SK-N-SH (cell line): ENCODE results near the gene PTPRG. TPM values are rescaled to one million over a fixed set of nuclear protein-coding genes. Genes with fewer than 3 reads are reported as not detected.

ENCODE experiments used
- CTCF ChIA-PET: fragments of 300-600, 350-600 bp; formaldehyde crosslinking; extraction: SDS; loops from one replicate; lab custom pipeline; 2021; lab: Yijun Ruan, JAX
- POLR2A ChIA-PET: fragments of 350-600 bp; sonication (Branson Sonifier 250); formaldehyde crosslinking; extraction: SDS; loops from one replicate; lab custom pipeline; 2020; ENCODE audit warnings: antibody characterized with exemption, inconsistent platforms; lab: Yijun Ruan, JAX
- DNase-seq: peaks from one replicate; pipeline ENCODE4 v3.0.0; 2012
- H2AFZ ChIP-seq: fragments of 200-600 bp; sonication (generic); 2 replicates; pipeline ENCODE4 v1.8.1; 2016; ENCODE audit warnings: antibody characterized with exemption, mild to moderate bottlenecking, low read depth
- H3F3A ChIP-seq: fragments of 200-600 bp; sonication (generic); replicated peaks from 2 replicates; pipeline ENCODE3; 2016; ENCODE audit warnings: antibody characterized with exemption, mild to moderate bottlenecking; ENCODE audit not compliant: insufficient read depth
- H3K27ac ChIP-seq, 2 experiments: fragments of 200-500 bp in 1 of 2; fragments of 200-600 bp in 1 of 2; sonication (Bioruptor generic) in 1 of 2; sonication (generic), shearing (Covaris generic) in 1 of 2; 2 replicates each; pipeline versions ENCODE4 v1.5.1 to v1.6.1; 2014 to 2016; ENCODE audit warnings: low read depth in 2 of 2, inconsistent platforms in 1 of 2, low read length in 1 of 2, mild to moderate bottlenecking in 1 of 2, mixed read lengths in 1 of 2
- H3K27me3 ChIP-seq: fragments of 200-600 bp; sonication (generic), shearing (Covaris generic); 2 replicates; pipeline ENCODE4 v1.6.1; 2016; ENCODE audit warnings: mixed run types; ENCODE audit not compliant: insufficient read depth
- H3K36me3 ChIP-seq, 2 experiments: fragments of 200-500 bp in 1 of 2; fragments of 200-600 bp in 1 of 2; sonication (Bioruptor generic) in 1 of 2; sonication (generic) in 1 of 2; replicated peaks in 1 of 2; 2 replicates each; pipeline versions ENCODE3 to v1.5.1; 2014 to 2016; ENCODE audit warnings: low read length in 1 of 2, mild to moderate bottlenecking in 1 of 2; ENCODE audit not compliant: insufficient read depth in 2 of 2, control insufficient read depth in 1 of 2
- H3K4me1 ChIP-seq, 2 experiments: fragments of 200-500 bp in 1 of 2; fragments of 200-600 bp in 1 of 2; sonication (Bioruptor generic) in 1 of 2; sonication (generic), shearing (Covaris generic) in 1 of 2; 2 replicates each; pipeline versions ENCODE4 v1.5.1 to v1.6.1; 2014 to 2016; ENCODE audit warnings: low read depth in 1 of 2, low read length in 1 of 2, mixed run types in 1 of 2; ENCODE audit not compliant: insufficient read depth in 2 of 2, control insufficient read depth in 1 of 2
- H3K4me2 ChIP-seq: fragments of 200-600 bp; sonication (generic), shearing (Covaris generic); 2 replicates; pipeline ENCODE4 v1.6.1; 2017; ENCODE audit warnings: mixed run types
- H3K4me3 ChIP-seq, 2 experiments: fragments of 200-500 bp in 1 of 2; fragments of 200-600 bp in 1 of 2; sonication (Bioruptor generic) in 1 of 2; sonication (generic), shearing (Covaris generic) in 1 of 2; 2 replicates each; pipeline versions ENCODE4 v1.5.1 to v1.8.1; 2014 to 2016; ENCODE audit warnings: low read depth in 2 of 2, inconsistent platforms in 1 of 2, low read length in 1 of 2, mild to moderate bottlenecking in 1 of 2, mixed read lengths in 1 of 2, moderate library complexity in 1 of 2
- H3K79me2 ChIP-seq: fragments of 200-600 bp; sonication (generic); 2 replicates; pipeline ENCODE4 v1.8.1; 2017; ENCODE audit warnings: mild to moderate bottlenecking; ENCODE audit not compliant: insufficient read depth
- H3K9ac ChIP-seq: fragments of 200-600 bp; sonication (generic); 2 replicates; pipeline ENCODE4 v1.6.1; 2017; ENCODE audit warnings: mixed run types
- H3K9me2 ChIP-seq: fragments of 200-600 bp; sonication (generic); 2 replicates; pipeline ENCODE4 v1.6.1; 2017; ENCODE audit warnings: mixed run types
- H3K9me3 ChIP-seq: fragments of 200-600 bp; sonication (generic); 2 replicates; pipeline ENCODE4 v1.6.1; 2017; ENCODE audit warnings: mixed run types, mild to moderate bottlenecking, moderate library complexity
- H4K20me1 ChIP-seq: fragments of 200-600 bp; sonication (generic); 2 replicates; pipeline ENCODE4 v1.6.1; 2017; ENCODE audit warnings: mild to moderate bottlenecking, mixed run types; ENCODE audit not compliant: insufficient read depth
- MEF2A ChIP-seq: IDR thresholded peaks from 2 replicates; pipeline ENCODE4 v1.4.0; 2012; ENCODE audit warnings: low read depth, borderline replicate concordance
- RCOR1 ChIP-seq: fragments of 150-350 bp; IDR thresholded peaks from 2 replicates; pipeline ENCODE4 v1.6.1; 2017; ENCODE audit warnings: antibody characterized with exemption, low read length
- REST ChIP-seq: IDR thresholded peaks from 2 replicates; pipeline ENCODE4 v1.6.1; 2012; ENCODE audit warnings: mild to moderate bottlenecking, low read depth, low read length, moderate library complexity
- USF1 ChIP-seq: IDR thresholded peaks from 2 replicates; pipeline ENCODE4 v1.4.0; 2012; ENCODE audit warnings: low read depth, borderline replicate concordance
- WGBS: methylation state at CpG from one replicate; pipeline ENCODE4 v1.1.6; 2017; ENCODE audit warnings: low lambda C conversion rate; 5-methylcytosine and 5-hydroxymethylcytosine counted together
- polyA plus RNA-seq, 3 experiments: library from polyadenylated mRNA; depleted of rRNA; stranded (reverse); fragments of >200 nt; gene quantifications; 2 replicates each; pipeline ENCODE4 v1.2.3, GENCODE V29; 2012
- TF ChIP-seq, protein P1 (sequence below): IDR thresholded peaks from 2 replicates; pipeline ENCODE4 v1.4.0; 2012; ENCODE audit warnings: low read depth
- TF ChIP-seq, protein P2 (sequence below): IDR thresholded peaks from 2 replicates; pipeline ENCODE4 v1.4.0; 2012; ENCODE audit warnings: low read depth, borderline replicate concordance

The PTPRG gene
- polyA plus RNA-seq, 1 of the 3 experiments (the other 2 are of a cell fraction): 14.1 TPM

GRCh38 chr3:61648481-61648880 lies 87.1 kb downstream of the PTPRG start (continued):
- TF ChIP-seq, protein P1, sequence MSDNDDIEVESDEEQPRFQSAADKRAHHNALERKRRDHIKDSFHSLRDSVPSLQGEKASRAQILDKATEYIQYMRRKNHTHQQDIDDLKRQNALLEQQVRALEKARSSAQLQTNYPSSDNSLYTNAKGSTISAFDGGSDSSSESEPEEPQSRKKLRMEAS: no peak
- TF ChIP-seq, protein P2, sequence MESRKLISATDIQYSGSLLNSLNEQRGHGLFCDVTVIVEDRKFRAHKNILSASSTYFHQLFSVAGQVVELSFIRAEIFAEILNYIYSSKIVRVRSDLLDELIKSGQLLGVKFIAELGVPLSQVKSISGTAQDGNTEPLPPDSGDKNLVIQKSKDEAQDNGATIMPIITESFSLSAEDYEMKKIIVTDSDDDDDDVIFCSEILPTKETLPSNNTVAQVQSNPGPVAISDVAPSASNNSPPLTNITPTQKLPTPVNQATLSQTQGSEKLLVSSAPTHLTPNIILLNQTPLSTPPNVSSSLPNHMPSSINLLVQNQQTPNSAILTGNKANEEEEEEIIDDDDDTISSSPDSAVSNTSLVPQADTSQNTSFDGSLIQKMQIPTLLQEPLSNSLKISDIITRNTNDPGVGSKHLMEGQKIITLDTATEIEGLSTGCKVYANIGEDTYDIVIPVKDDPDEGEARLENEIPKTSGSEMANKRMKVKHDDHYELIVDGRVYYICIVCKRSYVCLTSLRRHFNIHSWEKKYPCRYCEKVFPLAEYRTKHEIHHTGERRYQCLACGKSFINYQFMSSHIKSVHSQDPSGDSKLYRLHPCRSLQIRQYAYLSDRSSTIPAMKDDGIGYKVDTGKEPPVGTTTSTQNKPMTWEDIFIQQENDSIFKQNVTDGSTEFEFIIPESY: no peak
- TF ChIP-seq, all 33 proteins: peak for 0

DNA sequence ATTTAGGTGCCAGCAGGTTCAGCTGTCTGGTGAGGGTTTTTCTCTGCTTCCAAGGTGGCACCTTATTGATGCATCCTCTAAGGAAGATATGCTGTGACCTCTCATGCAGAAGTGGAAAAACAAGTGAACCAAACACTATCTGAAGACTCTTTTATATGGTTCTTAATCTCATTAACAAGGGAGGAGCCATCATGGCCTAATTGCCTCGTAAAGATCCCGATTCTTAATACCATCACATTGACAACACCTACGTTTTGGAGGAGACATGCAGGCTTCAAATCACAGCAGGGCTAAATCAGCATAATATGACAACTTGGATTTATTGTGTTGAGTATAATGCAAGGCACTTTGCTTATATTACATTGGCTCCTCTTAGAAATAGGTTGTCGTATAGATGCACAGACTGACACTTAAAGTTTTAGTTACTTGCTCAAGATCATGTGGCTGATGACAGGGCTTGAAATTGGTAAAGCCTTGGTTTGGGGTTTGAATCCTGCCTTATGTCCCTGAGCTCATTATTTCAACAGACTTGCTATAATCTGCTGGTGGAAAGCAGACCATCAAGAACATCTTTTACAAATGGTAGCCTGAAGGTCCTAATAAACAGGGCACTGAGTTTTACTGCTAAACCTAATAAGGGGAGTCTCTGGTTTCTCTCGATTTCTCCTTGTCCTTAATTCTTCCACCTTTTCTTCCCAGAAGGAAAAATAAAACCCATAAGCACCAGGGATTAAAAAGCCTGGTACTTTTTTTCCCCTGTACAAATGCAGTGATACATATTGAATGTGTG lies 88.2 kb downstream of the PTPRG start:
- POLR2A ChIA-PET: no interaction called here
- Histone ChIP-seq H3K9me2 (no peaks in the 10 kb centered on the region), H3K36me3 (peaks cover 0 to 5% of the 10 kb centered on the region in 2 experiments), H3K27me3 (no peaks in the 10 kb centered on the region), H3K9ac (no peak overlapping the region), H3F3A (no peaks in the 10 kb centered on the region), H3K4me2 (no peak overlapping the region), H3K4me1 (no peaks in the 10 kb centered on the region; a peak in 1 of 4 replicates), H3K9me3 (no peaks in the 10 kb centered on the region)
- CTCF ChIA-PET: interaction anchor here (1.0 kb wide), 1 partner anchor 25 kb away, joined by 3 read pairs; no protein-coding TSS in a partner anchor
- no peak for TF ChIP-seq USF1
- no peak for TF ChIP-seq MEF2A
- TF ChIP-seq, protein P2: no peak
- no peak for TF ChIP-seq RCOR1
- TF ChIP-seq REST: no peak
- TF ChIP-seq, all 33 proteins: peak for 0
- Histone ChIP-seq H3K27ac (no peak overlapping the region), H2AFZ (no peak overlapping the region), H4K20me1 (peaks cover 3% of the 10 kb centered on the region; the same call in 1 of the 2 replicates), H3K79me2 (peaks cover 39% of the 10 kb centered on the region), H3K4me3 (no peak overlapping the region)
- no peak for DNase-seq
- 73% methylated on average over 5 of the region's 5 CpGs for WGBS
